K562 (cell line): ENCODE results near the gene MFAP2. TPM values are rescaled to one million over a fixed set of nuclear protein-coding genes. Genes with fewer than 3 reads are reported as not detected.

ENCODE experiments used
- ARHGAP35 ChIP-seq: fragments of 450-650 bp; IDR thresholded peaks from 2 replicates; pipeline ENCODE4 v1.6.1; 2018; ENCODE audit not compliant: partially characterized antibody
- CBX1 ChIP-seq: sonication (generic); IDR thresholded peaks from 2 replicates; pipeline ENCODE4 v1.6.1; 2016; ENCODE audit warnings: antibody characterized with exemption, low read depth, mild to moderate bottlenecking
- GTF2A2 ChIP-seq: IDR thresholded peaks from 2 replicates; pipeline ENCODE4 v1.6.1; 2016; ENCODE audit warnings: mild to moderate bottlenecking, missing genetic modification characterization, missing compliant biosample characterization
- HIVEP1 ChIP-seq: fragments of 250-450 bp; sonication (Bioruptor Pico); IDR thresholded peaks from 2 replicates; pipeline ENCODE4 v1.4.0; 2020; ENCODE audit warnings: mild to moderate bottlenecking
- HMGN3 ChIP-seq: IDR thresholded peaks from 2 replicates; pipeline ENCODE4 v1.6.1; 2011; ENCODE audit warnings: borderline replicate concordance, low read depth, mild to moderate bottlenecking, mixed read lengths, low read length; ENCODE audit not compliant: insufficient read length; ENCODE audit errors: extremely low read depth
- JUNB ChIP-seq: fragments of 450-650 bp; formaldehyde crosslinking; conservative IDR thresholded peaks from 2 replicates; pipeline ENCODE4 v1.4.0; 2020; ENCODE audit warnings: mild to moderate bottlenecking
- KAT7 ChIP-seq: sonication (generic); formaldehyde crosslinking; IDR thresholded peaks from 2 replicates; pipeline ENCODE4 v1.8.0; 2022; ENCODE audit warnings: missing genetic modification reagents, mild to moderate bottlenecking, borderline replicate concordance
- LEF1 ChIP-seq: fragments of 450-650 bp; IDR thresholded peaks from 2 replicates; pipeline ENCODE4 v1.6.1; 2016; ENCODE audit warnings: mild to moderate bottlenecking
- NELFE ChIP-seq: IDR thresholded peaks from 2 replicates; pipeline ENCODE4 v1.6.1; 2011; ENCODE audit warnings: mild to moderate bottlenecking; ENCODE audit not compliant: insufficient read depth, insufficient read length
- PHB ChIP-seq: fragments of 250-450 bp; sonication (Bioruptor Pico); IDR thresholded peaks from 2 replicates; pipeline ENCODE4 v1.5.0; 2021
- RNF2 ChIP-seq: sonication (generic); IDR thresholded peaks from 2 replicates; pipeline ENCODE4 v1.6.1; 2016
- SP1 ChIP-seq: sonication (generic); formaldehyde crosslinking; IDR thresholded peaks from 2 replicates; pipeline ENCODE4 v1.8.1; 2022; ENCODE audit warnings: mild to moderate bottlenecking, missing genetic modification reagents
- TAF9B ChIP-seq: fragments of 450-650 bp; IDR thresholded peaks from 2 replicates; pipeline ENCODE4 v1.6.1; 2018; ENCODE audit warnings: mild to moderate bottlenecking; ENCODE audit not compliant: partially characterized antibody
- TEAD4 ChIP-seq, 2 experiments: sonication (generic) in 1 of 2; formaldehyde crosslinking in 1 of 2; IDR thresholded peaks; 2 replicates each; pipeline versions ENCODE4 v1.6.1 to v1.8.0; 2012 to 2022; ENCODE audit warnings: borderline replicate concordance in 1 of 2, inconsistent platforms in 1 of 2, low read length in 1 of 2, mild to moderate bottlenecking in 1 of 2, missing genetic modification reagents in 1 of 2
- THAP7 ChIP-seq: fragments of 250-450 bp; sonication (Bioruptor Pico); IDR thresholded peaks from 2 replicates; pipeline ENCODE4 v1.5.0; 2021
- USF2 ChIP-seq: sonication (generic); formaldehyde crosslinking; IDR thresholded peaks from 2 replicates; pipeline ENCODE4 v1.5.0; 2020; ENCODE audit warnings: missing genetic modification reagents
- ZBTB12 ChIP-seq: fragments of 250-450 bp; sonication (Bioruptor Pico); IDR thresholded peaks from 2 replicates; pipeline ENCODE4 v1.4.0; 2020
- ZFP91 ChIP-seq: sonication (generic); formaldehyde crosslinking; IDR thresholded peaks from 2 replicates; pipeline ENCODE4 v1.8.0; 2022; ENCODE audit warnings: mild to moderate bottlenecking, missing genetic modification reagents
- ZFX ChIP-seq: sonication (generic); formaldehyde crosslinking; IDR thresholded peaks from 2 replicates; pipeline ENCODE4 v1.8.0; 2022; ENCODE audit warnings: mild to moderate bottlenecking, missing genetic modification reagents, moderate library complexity
- ZNF133 ChIP-seq: fragments of 250-450 bp; sonication (Bioruptor Pico); IDR thresholded peaks from 2 replicates; pipeline ENCODE4 v1.4.0; 2020; ENCODE audit warnings: mild to moderate bottlenecking
- polyA plus RNA-seq, 8 experiments: library from polyadenylated mRNA; depleted of rRNA in 4 of 8; stranded (reverse) in 5 of 8; unstranded in 3 of 8; fragments of >200 nt; fragmentation: Nextera tagmentation in 2 of 8; fragmentation: Illumina TruSeq in 1 of 8; extraction: Ambion mirVana in 2 of 8; extraction: Trizol in 1 of 8; gene quantifications; 2 replicates each; pipeline versions ENCODE4 v1.2.1 to v1.2.3, GENCODE V29; 2011 to 2014; ENCODE audit warnings: inconsistent platforms in 1 of 8, missing spikeins in 1 of 8
- total RNA-seq, 7 experiments: library from RNA; depleted of rRNA in 6 of 7; stranded (reverse); fragments of >200 nt in 6 of 7; fragmentation: Illumina TruSeq in 2 of 7; extraction: Trizol in 2 of 7; gene quantifications; 2 replicates each; pipeline versions ENCODE4 v1.2.1 to v1.2.3, GENCODE V29; 2011 to 2021; ENCODE audit warnings: low replicate concordance in 1 of 7
- TF ChIP-seq, protein P1 (sequence below): fragments of 250-450 bp; sonication (Bioruptor Pico); IDR thresholded peaks from 2 replicates; pipeline ENCODE4 v1.4.0; 2020; ENCODE audit warnings: mild to moderate bottlenecking, moderate library complexity

Gene MFAP2
- total and polyA plus RNA-seq, 9 of the 15 experiments (the other 6 are each of a cell fraction or from before 2014, with no cell fraction given): not detected

GRCh38 chr1:17013491-17014320 lies 33.3 kb upstream of the MFAP2 start (continued):
- TF ChIP-seq ZNF133 (CRISPR knock-in tag) (no peak), HIVEP1 (no peak), KAT7 (no peak), USF2 (CRISPR knock-in tag) (no peak), RNF2 (peak; percentile 41; the same call in 1 of the 2 replicates), ARHGAP35 (no peak), LEF1 (no peak), ZFP91 (CRISPR knock-in tag) (no peak), TAF9B (no peak), ZFX (no peak), TEAD4 (IDR thresholded peaks at IDR 0.05; ENCODE audit: low read length) (peak; percentile 86), TEAD4 (CRISPR knock-in tag; IDR thresholded peaks at IDR 0.05; ENCODE audit: borderline replicate concordance) (no peak), NELFE (no peak), CBX1 (no peak), JUNB (no peak), GTF2A2 (no peak), ZBTB12 (CRISPR knock-in tag) (no peak), THAP7 (CRISPR knock-in tag) (no peak), HMGN3 (no peak), SP1 (CRISPR knock-in tag) (no peak), PHB (CRISPR knock-in tag) (no peak)
- TF ChIP-seq, protein P1, sequence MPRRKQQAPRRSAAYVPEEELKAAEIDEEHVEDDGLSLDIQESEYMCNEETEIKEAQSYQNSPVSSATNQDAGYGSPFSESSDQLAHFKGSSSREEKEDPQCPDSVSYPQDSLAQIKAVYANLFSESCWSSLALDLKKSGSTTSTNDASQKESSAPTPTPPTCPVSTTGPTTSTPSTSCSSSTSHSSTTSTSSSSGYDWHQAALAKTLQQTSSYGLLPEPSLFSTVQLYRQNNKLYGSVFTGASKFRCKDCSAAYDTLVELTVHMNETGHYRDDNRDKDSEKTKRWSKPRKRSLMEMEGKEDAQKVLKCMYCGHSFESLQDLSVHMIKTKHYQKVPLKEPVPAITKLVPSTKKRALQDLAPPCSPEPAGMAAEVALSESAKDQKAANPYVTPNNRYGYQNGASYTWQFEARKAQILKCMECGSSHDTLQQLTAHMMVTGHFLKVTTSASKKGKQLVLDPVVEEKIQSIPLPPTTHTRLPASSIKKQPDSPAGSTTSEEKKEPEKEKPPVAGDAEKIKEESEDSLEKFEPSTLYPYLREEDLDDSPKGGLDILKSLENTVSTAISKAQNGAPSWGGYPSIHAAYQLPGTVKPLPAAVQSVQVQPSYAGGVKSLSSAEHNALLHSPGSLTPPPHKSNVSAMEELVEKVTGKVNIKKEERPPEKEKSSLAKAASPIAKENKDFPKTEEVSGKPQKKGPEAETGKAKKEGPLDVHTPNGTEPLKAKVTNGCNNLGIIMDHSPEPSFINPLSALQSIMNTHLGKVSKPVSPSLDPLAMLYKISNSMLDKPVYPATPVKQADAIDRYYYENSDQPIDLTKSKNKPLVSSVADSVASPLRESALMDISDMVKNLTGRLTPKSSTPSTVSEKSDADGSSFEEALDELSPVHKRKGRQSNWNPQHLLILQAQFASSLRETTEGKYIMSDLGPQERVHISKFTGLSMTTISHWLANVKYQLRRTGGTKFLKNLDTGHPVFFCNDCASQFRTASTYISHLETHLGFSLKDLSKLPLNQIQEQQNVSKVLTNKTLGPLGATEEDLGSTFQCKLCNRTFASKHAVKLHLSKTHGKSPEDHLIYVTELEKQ (CRISPR knock-in tag): no peak
